Measurements from ENCODE around the gene ZNF320. TPM values are rescaled to one million over a fixed set of nuclear protein-coding genes. Genes with fewer than 3 reads are reported as not detected.
"Not testable (repeated sequence)": the region's sequence is repeated elsewhere in the genome, so short reads cannot be mapped to it uniquely, and the experiment has no call there.

The ZNF320 gene
- total RNA-seq, result 10 to 100 TPM; 11.2 to 13.3 TPM

- ChIA-PET CTCF (interaction anchor here (0.9 kb wide), 1 partner anchor 66 kb away, joined by 3 read pairs; no protein-coding TSS in a partner anchor), POLR2A (interaction anchor here (0.6 kb wide), 1 partner anchor 37 kb away, joined by 4 read pairs; no protein-coding TSS in a partner anchor)
Measured at GRCh38 chr19:52897138-52897935, at the start of gene ZNF320. Gene ZNF320 (minus strand): TSS chr19:52897635. CDS start chr19:52890255, 7,380 bp downstream.

GRCh38 chr19:52946322-52947310, 49.2 kb upstream of the ZNF320 start:
- ChIA-PET CTCF (no interaction called here), POLR2A (no interaction called here)

DNA sequence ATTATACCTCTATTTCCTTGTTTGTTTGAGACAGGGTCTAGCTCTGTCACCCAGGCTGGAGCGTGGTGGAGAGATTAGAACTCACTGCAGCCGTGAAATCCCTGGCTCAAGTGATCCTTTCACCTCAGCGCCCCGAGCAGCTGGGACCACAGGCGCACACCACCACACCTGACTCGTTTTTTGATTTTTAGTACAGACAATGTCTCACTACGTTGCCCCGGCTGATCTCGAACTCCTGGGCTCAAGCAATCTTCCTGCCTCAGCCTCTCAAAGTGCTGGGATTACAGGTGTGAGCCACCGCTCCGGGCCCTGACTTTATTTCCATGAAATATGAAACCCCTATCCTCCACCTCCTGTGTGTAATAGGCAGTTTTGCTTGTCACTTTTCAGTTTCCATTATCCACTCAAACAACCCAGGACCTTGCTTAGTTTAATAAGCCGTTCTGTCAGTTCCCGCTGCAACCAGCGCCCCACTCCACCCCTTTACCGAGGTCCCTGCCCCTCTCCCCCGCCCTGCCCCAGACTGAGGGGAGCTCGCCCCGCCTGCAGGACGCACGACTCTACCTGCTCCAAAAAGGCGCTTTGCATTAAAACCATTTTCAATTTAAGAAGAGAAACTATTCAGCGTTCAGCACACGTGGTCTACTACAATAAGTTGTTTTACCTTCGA, 48.4 kb upstream of the ZNF320 start:
- ChIA-PET POLR2A (no interaction called here), CTCF (no interaction called here)

DNA sequence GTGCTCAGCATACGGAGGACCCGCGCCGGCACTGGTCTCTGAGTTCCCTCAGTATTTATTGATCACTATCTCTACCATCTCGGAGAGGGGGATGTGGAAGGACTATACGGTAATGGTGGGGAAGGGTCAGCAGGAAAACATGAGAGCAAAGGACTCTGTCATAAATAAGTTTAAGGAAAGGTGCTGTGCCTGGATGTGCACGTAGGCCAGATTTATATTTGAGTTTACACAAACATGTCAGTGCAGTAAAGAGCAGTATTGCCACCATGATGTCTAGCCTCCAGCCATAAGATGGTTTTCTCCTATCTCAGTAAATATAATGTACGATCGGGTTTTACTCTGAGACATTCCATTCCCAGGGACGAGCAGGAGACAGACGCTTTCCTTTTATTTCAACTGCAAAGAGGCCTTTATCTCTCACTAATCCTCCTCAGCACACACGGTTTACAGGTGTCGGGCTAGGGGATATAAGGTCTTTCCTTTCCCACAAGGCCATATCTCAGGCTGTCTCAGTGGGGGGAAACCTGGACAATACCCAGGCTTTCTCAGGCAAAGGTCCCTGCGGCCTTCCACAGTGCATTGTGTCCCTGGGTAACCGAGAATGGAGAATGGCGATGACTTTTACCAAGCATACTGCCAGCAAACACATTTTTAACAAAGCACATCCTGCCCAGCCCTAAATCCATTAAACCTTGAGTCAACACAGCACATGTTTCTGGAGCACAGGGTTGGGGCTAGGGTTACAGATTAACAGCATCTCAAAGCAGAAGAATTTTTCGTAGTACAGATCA, 47.5 kb upstream of the ZNF320 start:
- CTCF ChIA-PET, POLR2A ChIA-PET: not testable (repeated sequence)

DNA sequence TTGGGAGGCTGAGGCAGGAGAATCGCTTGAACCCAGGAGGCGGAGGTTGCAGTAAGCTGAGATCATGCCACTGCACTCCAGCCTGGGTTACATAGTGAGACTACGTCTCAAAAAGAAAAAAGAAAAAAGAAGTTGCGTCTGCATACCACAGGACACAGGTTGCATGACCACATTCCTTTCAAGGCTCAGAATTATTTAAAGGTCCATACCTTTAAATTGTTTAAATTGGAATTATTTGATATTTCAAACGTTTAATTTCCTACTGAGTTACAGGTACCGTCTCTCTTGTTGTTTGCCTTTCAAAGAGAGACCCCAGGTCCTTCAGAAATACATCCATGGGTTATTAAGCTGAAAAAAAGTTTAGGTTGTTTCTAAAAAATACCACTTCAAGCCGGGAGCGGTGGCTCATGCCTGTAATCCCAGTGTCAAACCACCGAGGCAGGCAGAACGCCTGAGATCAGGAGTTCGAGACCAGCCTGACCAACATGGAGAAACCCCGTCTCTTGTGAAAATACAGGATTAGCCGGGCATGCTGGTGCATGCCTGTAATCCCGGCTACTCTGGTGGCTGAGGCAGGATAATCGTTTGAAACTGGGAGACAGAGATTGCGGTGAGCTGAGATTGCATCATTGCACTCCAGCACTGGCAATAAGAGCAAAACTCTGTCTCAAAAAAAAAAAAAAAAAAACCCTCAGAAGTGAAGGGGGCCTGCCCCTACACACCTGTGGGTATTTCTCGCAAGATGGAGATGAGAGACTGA, 46.6 kb upstream of the ZNF320 start:
- ChIA-PET POLR2A (no interaction called here), CTCF (no interaction called here)

GRCh38 chr19:52943134-52943883, 45.9 kb upstream of the ZNF320 start:
- POLR2A ChIA-PET, result no interaction called here
- CTCF ChIA-PET, result interaction anchor here (0.9 kb wide), 1 partner anchor 19 kb away, joined by 3 read pairs; no protein-coding TSS in a partner anchor

GRCh38 chr19:52942386-52943133, 45.1 kb upstream of the ZNF320 start:
- ChIA-PET POLR2A (no interaction called here), CTCF (interaction anchor here (0.9 kb wide), 1 partner anchor 19 kb away, joined by 3 read pairs; no protein-coding TSS in a partner anchor)

GRCh38 chr19:52941941-52942385, 44.5 kb upstream of the ZNF320 start:
- CTCF ChIA-PET, result interaction anchor here (0.7 kb wide), 1 partner anchor 21 kb away, joined by 3 read pairs; no protein-coding TSS in a partner anchor
- POLR2A ChIA-PET, result no interaction called here

GRCh38 chr19:52941523-52941922, 44.1 kb upstream of the ZNF320 start:
- CTCF ChIA-PET, result interaction anchor here (0.6 to 0.7 kb wide), 2 partner anchors 20 to 27 kb away, joined by 3 read pairs; no protein-coding TSS in a partner anchor
- POLR2A ChIA-PET, result not testable (repeated sequence)

DNA sequence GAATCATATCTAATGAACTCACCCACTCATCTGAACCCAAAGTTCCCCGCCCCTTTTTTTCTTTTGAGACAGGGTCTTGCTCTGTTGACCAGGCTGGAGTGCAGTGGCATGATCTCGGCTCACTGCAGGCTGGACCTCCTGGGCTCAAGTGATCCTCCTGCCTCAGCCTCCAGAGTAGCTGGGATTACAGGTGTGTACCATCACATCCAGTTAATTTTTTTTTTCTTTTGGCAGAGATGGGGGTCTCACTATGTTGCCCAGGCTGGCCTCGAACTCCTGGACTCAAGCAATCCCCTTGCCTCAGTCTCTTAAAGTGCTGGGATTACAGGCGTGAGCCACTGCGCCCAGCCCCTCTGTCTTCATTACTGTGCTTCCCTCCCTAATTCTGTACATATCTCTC, 43.5 kb upstream of the ZNF320 start:
- POLR2A ChIA-PET, result not testable (repeated sequence)
- CTCF ChIA-PET, result interaction anchor here (0.6 kb wide), 1 partner anchor 26 kb away, joined by 3 read pairs; no protein-coding TSS in a partner anchor

DNA sequence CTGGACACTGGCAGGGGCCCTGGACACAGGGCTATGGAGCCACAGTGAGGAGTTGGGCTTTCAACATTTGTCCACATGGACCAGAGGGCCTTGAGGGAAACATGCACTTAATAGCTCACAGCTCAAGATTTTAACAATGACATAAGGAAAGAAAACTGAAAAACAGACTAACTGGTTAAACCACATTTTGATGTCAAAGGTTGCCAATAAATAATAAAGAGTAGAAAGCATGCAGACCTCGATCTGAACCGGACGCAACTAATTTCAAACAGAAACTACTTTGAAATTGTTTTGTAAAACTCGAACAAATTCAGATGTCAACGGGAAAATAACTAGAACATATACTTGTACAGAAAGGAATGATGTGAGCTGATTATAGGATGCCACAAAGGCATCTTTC, 41.3 kb upstream of the ZNF320 start:
- ChIA-PET POLR2A (no interaction called here), CTCF (no interaction called here)

DNA sequence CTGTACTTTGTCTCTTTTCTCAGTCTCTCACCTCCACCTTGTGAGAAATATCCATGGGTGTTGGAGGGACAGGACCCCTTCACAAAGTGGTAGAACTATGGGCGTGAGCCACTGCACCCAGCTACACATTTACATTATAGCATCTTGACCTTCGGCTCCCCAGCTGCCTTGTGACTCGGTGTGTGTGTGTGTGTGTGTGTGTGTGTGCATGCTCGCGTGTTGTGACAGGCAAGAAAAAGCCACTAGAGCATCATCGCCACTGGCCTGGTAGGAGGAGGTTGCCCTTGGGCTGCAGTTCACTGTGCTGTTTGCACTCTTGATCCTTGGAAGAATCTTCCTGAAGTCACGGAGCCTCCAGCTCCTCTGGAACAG, 39.5 kb upstream of the ZNF320 start:
- POLR2A ChIA-PET, result no interaction called here
- CTCF ChIA-PET, result interaction anchor here (1.0 kb wide), 1 partner anchor 666 kb away, joined by 3 read pairs; no protein-coding TSS in a partner anchor

DNA sequence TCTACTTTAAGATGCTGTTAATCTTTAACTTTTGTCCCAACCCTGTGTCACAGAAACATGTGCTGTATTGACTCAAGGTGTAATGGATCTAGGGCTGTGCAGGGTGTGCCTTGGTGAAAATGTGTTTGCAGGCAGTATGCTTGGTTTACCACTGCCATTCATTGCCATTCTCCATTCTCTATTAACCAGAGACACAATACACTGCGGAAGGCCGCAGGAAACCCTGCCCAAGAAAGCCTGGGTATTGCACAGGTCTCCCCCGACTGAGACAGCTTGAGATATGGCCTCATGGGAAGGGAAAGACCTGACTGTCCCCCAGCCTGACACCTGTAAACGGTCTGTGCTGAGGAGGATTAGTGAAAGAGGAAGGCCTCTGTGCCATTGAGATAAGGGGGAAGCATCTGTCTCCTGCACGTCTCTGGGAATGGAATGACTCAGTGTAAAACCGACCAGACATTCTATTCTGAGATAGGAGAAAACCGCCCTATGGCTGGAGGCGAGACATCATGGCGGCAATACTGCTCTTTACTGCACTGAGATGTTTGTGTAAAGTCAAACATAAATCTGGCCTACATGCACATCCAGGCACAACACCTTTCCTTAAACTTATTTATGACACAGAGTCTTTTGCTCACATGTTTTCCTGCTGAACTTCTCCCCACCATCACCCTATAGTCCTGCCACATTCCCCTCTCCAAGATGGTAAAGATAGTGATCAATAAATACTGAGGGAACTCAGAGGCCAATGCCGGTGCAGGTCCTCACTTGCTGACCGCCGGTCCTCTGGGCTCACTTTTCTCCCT, 38.9 kb upstream of the ZNF320 start:
- POLR2A ChIA-PET, result no interaction called here
- CTCF ChIA-PET, result no interaction called here

GRCh38 chr19:52935434-52935833, 38.0 kb upstream of the ZNF320 start:
- ChIA-PET POLR2A (no interaction called here), CTCF (no interaction called here)

DNA sequence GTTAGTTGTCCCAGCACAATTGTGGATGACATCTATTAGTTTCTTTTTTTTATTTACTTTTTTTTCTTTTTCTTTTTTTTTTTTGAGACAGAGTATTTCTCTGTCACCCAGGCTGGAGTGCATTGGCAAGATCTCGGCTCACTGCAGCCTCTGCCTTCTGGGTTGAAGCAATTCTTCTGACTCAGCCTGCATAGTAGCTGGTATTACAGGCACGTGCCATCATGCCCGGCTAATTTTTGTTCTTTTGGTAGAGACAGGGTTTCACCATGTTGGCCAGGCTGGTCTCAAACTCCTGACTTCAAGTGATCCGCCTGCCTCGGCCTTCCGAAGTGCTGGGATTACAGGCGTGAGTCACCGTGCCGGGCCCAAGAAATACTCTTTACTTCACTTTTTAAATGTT, 27.2 kb upstream of the ZNF320 start:
- POLR2A ChIA-PET, result not testable (repeated sequence)

More for the DNA sequence above, 27.2 kb upstream of the ZNF320 start:
- CTCF ChIA-PET, result not testable (repeated sequence)

Data from activated CD8-positive, alpha-beta memory T cell treated with anti-CD3 and anti-CD28 coated beads for 36 hours (primary cell).